ENCODE measurements around the gene INPP5K.

Gene INPP5K

DNA sequence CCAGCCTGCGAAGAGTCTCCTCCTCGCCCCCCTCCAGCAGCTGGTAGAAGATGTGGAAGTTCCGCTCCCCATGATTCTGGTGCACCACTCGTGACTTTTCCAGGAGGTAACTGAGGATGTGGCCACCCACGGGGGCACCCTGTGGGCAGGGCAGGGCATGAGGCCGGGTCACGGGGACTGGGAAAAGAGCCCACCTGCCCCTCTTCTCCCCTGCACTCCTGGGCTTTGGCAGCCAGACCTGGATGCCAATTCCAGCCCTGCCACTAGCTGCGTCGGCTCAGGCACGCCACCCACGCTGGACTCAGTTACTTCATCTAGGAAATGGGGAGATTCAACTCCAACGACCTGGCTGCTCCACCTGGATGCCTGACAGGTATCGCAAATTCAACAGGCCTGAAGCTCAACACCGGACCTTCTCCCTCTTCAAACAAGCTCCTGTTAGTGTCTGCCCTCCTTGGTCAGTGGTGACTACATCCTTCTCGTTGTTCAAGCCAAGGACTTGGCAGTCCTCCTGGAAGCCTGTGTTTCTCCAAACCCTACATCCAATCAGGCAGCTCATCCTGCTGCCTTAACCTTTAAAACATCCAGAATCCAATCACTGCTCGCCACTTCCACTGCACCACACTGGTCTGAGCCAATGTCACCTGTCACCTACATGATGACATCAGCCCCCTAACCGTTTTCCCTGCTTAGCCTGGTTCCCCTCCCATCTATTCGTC lies 35.5 kb downstream of the INPP5K start:
- H3K36me3 Mint-ChIP-seq (ENCODE audit: low read depth): peaks cover 15% of the 10 kb centered on the region
- H3K4me3 Mint-ChIP-seq: no peak overlapping the region
- peaks cover 64% of the 10 kb centered on the region for H3K4me1 Mint-ChIP-seq
- H3K27ac Mint-ChIP-seq: peak overlapping the region; percentile 18
- H3K9me3 Mint-ChIP-seq: no peaks in the 10 kb centered on the region
- peaks cover 6% of the 10 kb centered on the region for H3K27me3 Mint-ChIP-seq (ENCODE audit: low read depth, poor library complexity)
- no peak for DNase-seq
- TF ChIP-seq, protein P1, sequence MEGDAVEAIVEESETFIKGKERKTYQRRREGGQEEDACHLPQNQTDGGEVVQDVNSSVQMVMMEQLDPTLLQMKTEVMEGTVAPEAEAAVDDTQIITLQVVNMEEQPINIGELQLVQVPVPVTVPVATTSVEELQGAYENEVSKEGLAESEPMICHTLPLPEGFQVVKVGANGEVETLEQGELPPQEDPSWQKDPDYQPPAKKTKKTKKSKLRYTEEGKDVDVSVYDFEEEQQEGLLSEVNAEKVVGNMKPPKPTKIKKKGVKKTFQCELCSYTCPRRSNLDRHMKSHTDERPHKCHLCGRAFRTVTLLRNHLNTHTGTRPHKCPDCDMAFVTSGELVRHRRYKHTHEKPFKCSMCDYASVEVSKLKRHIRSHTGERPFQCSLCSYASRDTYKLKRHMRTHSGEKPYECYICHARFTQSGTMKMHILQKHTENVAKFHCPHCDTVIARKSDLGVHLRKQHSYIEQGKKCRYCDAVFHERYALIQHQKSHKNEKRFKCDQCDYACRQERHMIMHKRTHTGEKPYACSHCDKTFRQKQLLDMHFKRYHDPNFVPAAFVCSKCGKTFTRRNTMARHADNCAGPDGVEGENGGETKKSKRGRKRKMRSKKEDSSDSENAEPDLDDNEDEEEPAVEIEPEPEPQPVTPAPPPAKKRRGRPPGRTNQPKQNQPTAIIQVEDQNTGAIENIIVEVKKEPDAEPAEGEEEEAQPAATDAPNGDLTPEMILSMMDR (IDR thresholded peaks at IDR 0.05): no peak

DNA sequence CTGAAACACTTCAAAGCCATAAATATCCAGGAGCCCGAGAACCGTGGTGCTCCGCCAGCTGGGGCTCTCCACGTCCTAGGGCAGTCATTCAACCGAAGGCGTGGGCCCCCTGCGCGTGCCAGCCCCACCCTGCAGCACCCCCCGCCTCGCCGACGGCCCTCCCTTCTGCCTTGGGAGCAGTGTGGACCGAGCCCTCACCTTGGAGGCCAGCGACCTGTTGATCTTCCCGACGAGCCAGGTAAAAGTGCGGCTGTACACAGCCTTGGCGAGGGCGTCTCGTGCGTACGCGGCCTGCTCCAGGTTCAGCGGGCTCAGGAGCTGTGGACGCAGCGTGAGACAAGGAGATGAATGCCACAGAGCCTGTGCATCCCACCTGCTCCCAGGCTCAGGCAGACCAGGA lies 38.0 kb downstream of the INPP5K start:
- peak overlapping the region; percentile 82 for H3K27ac Mint-ChIP-seq
- TF ChIP-seq, protein P1 (IDR thresholded peaks at IDR 0.05): no peak
- H3K36me3 Mint-ChIP-seq (ENCODE audit: low read depth): peaks cover 15% of the 10 kb centered on the region
- H3K9me3 Mint-ChIP-seq: no peaks in the 10 kb centered on the region
- no peak for DNase-seq
- H3K27me3 Mint-ChIP-seq (ENCODE audit: low read depth, poor library complexity): no peaks in the 10 kb centered on the region
- no peak overlapping the region for H3K4me3 Mint-ChIP-seq
- H3K4me1 Mint-ChIP-seq: peaks cover 71% of the 10 kb centered on the region

DNA sequence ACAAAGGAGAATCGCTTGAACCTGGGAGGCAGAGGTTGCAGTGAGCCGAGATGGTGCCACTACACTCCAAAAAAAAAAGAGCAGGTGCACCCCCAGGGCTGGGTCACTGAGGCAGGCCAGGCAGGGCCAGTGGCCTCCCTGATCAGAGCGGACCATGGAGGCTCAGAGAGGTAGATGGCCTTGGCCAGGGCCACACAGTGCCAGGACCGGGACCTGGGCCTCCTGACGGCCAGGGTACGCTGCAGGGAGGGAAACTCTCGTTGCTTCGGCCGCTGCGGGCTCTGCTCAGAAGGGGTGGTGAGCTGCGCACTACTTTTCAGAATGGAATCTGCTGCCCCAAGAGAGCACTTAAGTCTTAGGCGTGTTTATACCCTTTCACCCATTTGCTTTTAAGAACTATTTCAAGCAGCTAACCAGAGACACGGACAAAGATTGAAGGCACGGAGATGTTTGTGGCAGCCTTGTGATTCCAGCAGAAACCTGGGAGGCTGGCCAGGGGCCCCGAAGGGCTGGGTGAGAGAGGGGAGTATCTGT lies 41.0 kb downstream of the INPP5K start:
- no peak overlapping the region for H3K4me3 Mint-ChIP-seq
- H3K9me3 Mint-ChIP-seq: no peaks in the 10 kb centered on the region
- H3K27me3 Mint-ChIP-seq (ENCODE audit: low read depth, poor library complexity): peaks cover 3% of the 10 kb centered on the region
- H3K36me3 Mint-ChIP-seq (ENCODE audit: low read depth): no peaks in the 10 kb centered on the region
- peak overlapping the region; percentile 64 for H3K27ac Mint-ChIP-seq
- peaks cover 67% of the 10 kb centered on the region for H3K4me1 Mint-ChIP-seq
- DNase-seq: no peak
- TF ChIP-seq, protein P1 (IDR thresholded peaks at IDR 0.05): no peak

DNA sequence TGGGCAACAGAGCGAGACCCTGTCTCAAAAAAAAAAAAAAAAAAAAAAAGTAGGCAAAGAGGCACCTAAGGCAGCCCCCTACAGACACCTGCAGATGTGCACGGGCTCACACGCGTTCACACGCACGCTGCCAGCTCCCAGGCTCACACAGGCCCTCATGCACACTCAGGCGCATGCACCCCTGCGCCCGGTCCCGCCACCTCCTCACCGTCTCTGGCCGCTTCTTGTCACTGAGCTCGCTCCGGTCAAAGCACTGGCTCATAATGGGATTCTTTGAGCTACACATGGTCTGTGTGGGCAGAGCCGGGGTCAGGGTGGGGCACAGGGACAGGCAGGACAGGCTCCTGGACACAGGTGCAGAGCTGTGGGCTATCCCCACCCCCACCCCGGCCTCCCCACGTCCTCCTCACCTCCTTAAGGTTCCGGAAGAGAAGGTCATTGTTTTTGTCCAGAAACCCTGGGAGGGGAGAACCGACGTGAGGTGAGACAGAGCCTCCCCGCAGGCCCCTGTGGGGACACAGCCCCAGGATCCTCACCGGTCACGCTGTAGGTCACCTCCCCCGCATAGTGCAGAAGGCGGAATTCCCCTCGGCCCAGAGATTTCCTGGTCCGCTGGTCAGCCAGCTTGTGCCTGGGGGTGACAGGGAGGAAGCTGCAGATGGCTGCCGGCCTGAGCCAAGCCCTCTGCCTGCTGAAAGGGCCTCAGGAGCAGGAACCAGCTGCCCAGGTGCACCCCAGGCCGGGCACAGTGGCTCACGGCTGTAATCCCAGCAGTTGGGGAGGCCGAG lies 41.8 kb downstream of the INPP5K start:
- Mint-ChIP-seq H3K27ac (no peak overlapping the region), H3K27me3 (ENCODE audit: low read depth, poor library complexity) (peaks cover 3% of the 10 kb centered on the region), H3K9me3 (no peaks in the 10 kb centered on the region), H3K36me3 (ENCODE audit: low read depth) (peaks cover under 1% of the 10 kb centered on the region), H3K4me1 (peaks cover 67% of the 10 kb centered on the region), H3K4me3 (no peak overlapping the region)
- DNase-seq: peak; percentile 60
- TF ChIP-seq, protein P1 (IDR thresholded peaks at IDR 0.05): no peak

DNA sequence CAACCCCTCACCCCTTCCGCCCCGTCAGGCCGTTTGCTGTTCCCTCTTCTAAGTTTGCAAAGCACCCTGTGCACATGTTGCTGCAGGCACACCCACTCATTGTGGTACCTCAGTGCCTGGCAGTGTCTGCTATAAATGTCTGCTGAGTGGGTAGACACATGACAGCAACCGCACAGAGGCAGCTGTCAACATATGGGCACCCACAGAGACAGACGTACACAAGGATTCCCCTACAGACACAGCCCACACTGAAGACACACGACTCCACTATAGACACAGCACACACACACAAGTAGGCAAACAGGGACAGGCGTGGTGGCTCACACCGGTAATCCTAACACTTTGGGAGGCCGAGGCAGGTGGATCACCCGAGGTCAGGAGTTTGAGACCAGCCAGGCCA lies 42.6 kb downstream of the INPP5K start:
- peak overlapping the region; percentile 89 for H3K27ac Mint-ChIP-seq
- H3K9me3 Mint-ChIP-seq: no peaks in the 10 kb centered on the region
- peaks cover 75% of the 10 kb centered on the region for H3K4me1 Mint-ChIP-seq
- TF ChIP-seq, protein P1 (IDR thresholded peaks at IDR 0.05): no peak
- H3K36me3 Mint-ChIP-seq (ENCODE audit: low read depth): peaks cover 8% of the 10 kb centered on the region
- H3K4me3 Mint-ChIP-seq: no peak overlapping the region
- no peak for DNase-seq
- peaks cover 3% of the 10 kb centered on the region for H3K27me3 Mint-ChIP-seq (ENCODE audit: low read depth, poor library complexity)
